NCI-H2227 (cell line): ENCODE data around the gene NMNAT3.

Experiments used
- DNase-seq: peaks from one replicate; lab custom pipeline; 2025; ENCODE audit not compliant: unreplicated experiment; lab: John Stamatoyannopoulos, UW

The NMNAT3 gene

DNA sequence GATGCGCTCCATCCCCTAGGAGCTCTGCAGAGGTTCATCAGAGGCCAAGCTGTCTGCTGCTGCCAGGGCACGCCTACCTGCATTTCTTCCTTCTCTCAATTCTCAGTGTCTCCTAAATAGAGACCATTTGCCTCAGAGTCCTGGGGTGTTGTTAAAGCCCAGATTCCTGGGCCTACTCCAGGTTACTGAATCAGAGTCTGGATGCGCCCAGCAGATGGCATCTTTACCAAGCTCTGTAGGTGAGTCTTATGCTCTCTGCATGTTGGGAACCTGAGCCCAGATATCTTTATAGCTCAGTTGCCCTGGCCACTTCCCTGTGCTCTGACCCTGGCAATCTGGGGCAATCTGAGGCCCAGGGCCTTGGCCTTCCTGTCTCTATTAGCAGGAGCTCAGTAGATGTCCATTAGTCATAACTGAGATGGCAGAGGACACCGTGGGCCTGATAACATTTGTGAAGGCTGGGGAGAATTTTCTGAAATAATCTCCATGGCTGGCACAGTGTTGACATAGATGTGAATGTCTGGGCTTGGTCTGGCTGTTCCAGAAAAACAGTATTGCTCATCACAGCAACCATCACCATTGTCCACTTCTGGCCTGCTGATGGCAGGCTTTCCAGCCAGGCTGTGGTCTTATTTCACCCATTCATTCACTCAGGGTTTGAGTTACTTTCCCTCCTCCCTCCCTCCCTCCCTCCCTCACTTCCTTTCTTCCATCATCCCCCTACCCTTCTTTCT is 125.0 kb downstream of the NMNAT3 start:
- DNase-seq = peak; percentile 60

DNA sequence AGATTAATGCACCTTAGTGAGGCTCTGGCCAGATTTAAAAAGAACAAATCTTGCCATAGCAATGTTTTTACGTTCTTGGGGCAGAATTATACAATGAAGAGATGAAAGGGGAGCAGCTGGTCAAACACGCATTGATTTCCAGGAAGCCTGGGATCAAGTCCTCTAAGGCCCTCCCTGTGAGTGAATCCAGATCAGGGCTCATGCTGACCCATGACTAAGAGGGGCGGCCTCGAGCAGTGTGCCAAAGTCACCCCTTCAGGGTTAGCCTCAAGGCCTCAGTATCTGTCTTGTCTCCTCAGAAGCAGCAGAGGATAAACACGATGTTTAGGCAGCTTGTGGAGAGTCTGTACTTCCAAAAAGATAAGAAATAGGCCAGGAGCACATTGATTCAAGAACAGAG is 129.0 kb downstream of the NMNAT3 start:
- DNase-seq = no peak

GRCh38 chr3:139547666-139548065 is 130.1 kb downstream of the NMNAT3 start:
- no peak for DNase-seq

DNA sequence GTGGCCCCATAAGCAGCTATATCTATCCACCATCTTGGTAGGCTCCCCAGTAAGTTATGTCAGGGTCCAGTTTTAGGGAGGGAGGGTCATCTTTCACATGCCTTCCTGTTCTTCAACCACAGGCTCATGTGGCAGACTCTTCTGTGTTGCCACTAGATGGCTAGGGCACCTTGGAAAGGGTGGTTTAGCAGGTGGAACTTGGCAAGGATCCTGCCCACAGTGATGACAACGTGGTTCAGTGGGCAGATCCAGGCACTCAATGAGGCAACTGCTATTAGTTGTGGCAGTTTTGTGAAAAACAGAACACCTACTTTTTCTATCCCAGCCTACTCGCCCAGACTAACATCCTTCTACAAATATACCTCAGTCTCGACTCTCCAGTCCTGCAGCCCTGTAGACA is 131.0 kb downstream of the NMNAT3 start:
- DNase-seq = no peak

DNA sequence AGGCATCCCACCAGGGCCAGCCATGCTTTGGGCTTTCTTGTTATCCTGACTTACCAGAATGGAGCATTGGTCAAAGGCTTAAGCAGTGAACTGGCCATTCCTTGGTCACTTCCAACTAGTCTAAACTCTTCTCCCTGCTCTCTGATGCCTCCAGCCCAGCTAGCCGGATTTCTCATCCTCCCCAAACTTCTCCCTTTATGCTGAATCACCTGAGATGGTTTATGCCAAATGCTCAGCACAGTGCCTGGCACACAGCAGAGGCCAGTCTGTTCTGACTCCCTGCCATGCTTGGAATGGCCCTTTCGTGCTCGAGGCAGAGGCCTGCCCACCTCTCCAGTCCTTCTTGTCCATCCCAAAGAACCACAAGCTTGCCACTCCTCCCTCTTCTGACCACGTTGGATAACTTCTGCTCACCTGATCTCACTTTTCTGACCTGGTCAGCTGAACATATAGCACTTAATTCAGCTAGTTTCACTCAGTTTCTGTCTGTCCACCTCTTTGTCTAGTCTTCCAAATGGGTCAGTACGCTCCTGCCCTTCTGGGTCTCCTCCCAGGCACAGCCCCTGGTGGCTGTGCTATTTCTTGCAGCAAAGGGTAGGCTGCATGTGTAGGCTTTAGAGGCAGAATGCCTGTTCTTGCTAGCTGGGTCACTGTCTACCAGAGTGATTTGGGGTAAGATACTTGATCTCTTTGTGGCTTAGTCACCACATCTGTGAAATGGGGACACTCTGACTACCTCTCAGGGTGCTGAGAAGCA is 136.1 kb downstream of the NMNAT3 start:
- DNase-seq = no peak

GRCh38 chr3:139540651-139541531 is 136.9 kb downstream of the NMNAT3 start:
- peak; percentile 7 for DNase-seq

- no peak for DNase-seq
These were observed 139.0 kb downstream of the NMNAT3 start for GRCh38 chr3:139538733-139539132.

- DNase-seq = no peak
These were observed 139.8 kb downstream of the NMNAT3 start for GRCh38 chr3:139537795-139538621.

- DNase-seq = no peak
These were observed 140.4 kb downstream of the NMNAT3 start for GRCh38 chr3:139537361-139537760.

GRCh38 chr3:139534992-139535879 is 142.5 kb downstream of the NMNAT3 start:
- DNase-seq = peak; percentile 4

GRCh38 chr3:139534455-139534812 is 143.3 kb downstream of the NMNAT3 start:
- peak; percentile 28 for DNase-seq

GRCh38 chr3:139533781-139534454 is 143.9 kb downstream of the NMNAT3 start:
- peak; percentile 39 for DNase-seq

DNA sequence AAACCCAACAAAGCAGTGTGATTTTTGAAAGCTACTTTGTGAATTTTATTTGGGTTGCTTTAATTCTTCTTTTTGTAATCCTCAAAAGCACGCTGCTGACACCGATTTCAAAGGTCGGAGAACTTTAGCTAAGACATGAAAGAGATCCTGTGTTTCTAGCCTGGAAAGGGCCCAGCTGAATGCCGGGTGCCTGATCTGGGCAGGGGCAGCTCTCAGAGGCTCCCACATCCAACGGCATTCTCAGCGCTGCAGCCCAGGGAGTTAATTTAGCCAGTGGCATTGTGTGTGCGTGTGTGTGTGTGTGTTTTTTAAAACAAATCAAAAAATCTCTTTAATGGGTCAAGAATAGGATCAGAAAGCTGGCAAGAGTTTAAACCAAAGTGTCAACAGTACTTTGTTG is 144.8 kb downstream of the NMNAT3 start:
- peak; percentile 25 for DNase-seq

DNA sequence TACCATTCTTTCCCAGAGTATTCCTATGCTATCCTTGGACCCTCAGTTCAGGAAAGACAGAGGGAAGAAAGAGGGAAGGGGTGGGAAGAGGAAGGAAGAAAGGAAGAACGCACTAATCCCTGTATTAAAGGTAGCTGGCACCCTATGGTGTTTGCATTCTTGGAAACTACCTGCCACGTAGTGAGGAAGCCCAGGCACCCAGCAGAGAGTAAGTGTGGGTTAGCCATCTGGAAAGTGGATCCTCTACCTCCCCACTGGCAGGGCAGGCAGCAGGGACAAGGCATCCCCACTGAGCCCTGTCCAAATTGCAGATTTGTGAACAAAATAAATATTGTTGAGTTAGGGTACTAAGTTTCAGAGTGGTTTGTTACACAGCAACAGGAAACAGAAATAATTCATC is 147.1 kb downstream of the NMNAT3 start:
- no peak for DNase-seq

- DNase-seq = no peak
These were observed 148.1 kb downstream of the NMNAT3 start for GRCh38 chr3:139529662-139530061.

DNA sequence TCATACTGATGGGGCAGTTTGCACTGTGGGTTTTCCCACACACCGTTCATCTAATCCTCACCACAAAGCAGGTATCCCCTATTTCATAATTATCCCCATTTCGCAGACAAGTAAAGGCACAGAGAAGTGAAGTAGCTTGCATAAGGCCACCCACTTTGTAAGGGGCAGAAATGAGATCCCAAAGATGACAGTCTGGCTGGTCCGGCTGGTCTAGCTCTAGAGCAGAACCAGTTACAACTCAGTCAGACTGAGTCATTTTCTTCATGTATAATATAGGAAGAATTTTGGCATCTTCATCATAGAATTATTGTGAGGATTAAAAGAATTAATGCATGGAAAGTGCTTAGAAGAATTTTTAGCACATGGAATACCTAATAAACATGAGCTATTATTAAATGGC is 148.8 kb downstream of the NMNAT3 start:
- DNase-seq = no peak

- DNase-seq = no peak
These were observed 149.5 kb downstream of the NMNAT3 start for GRCh38 chr3:139528281-139528680.

DNA sequence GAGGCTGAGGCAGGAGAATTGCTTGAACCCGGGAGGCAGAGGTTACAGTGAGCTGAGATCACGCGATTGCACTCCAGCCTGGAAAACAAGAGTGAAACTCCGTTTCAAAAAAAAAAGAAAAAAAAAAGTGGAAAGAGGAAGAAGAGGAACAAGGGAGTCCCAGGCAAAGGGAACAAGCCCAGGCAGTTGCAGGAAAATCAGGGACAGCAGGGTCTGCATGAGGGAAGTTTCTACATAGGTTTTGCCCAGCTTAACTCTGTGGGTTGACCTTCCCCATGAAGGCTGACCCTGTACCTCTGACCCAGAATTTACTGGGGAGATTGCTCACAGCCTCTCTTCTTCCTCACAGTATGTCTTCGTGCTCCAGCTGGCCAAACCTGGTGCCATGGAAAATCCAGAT is 150.5 kb downstream of the NMNAT3 start:
- DNase-seq = no peak

- DNase-seq = no peak
These were observed 151.6 kb downstream of the NMNAT3 start for GRCh38 chr3:139526146-139526545.
